ENCODE data around the gene CAMK2D. TPM values are rescaled to one million over a fixed set of nuclear protein-coding genes. Genes with fewer than 3 reads are reported as not detected.

Gene CAMK2D
- total RNA-seq, 1 donor from 2014 or later: 40.2 TPM

DNA sequence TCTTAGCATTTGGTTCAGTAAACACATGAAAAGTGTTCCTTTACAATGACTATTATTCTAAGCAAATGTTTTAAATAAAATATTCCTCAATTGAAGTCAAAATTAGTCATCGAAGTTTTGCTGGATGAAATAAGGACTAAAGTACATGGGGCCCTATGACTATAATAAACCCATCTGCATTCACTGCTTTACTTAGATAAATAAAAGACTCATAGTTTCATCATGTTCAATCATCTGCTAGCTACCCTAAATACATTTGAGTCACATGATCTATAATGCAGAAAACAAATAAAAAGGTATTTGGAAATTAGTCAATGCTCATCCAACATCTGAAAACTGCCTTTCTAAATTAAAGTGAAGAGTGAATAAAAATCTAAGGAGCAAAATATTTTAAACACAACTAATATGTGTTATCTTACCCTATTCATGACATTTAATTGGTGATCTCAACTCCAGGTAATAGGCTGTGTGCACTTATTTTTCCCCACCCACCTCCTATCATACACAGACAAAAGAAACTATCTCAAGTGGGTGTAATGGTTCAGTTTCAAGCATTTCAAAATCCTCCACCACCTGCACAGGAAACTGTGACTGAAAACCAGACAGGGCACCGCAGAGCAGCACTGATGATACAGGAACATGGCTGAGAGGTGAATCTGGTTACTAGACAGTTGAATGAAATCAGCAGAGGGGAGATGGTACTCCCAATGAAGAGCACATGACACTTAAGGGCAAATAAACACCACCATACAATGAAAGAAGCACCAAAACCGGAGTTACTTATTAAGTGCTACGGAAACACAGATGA is 78.6 kb downstream of the CAMK2D start:
- DNase-seq (ENCODE audit: low spot score): no peak

- DNase-seq (ENCODE audit: low spot score): no peak
Observed at GRCh38 chr4:113678641-113679040, 82.9 kb downstream of the CAMK2D start.

GRCh38 chr4:113677325-113677724 is 84.2 kb downstream of the CAMK2D start:
- DNase-seq (ENCODE audit: low spot score): no peak

DNA sequence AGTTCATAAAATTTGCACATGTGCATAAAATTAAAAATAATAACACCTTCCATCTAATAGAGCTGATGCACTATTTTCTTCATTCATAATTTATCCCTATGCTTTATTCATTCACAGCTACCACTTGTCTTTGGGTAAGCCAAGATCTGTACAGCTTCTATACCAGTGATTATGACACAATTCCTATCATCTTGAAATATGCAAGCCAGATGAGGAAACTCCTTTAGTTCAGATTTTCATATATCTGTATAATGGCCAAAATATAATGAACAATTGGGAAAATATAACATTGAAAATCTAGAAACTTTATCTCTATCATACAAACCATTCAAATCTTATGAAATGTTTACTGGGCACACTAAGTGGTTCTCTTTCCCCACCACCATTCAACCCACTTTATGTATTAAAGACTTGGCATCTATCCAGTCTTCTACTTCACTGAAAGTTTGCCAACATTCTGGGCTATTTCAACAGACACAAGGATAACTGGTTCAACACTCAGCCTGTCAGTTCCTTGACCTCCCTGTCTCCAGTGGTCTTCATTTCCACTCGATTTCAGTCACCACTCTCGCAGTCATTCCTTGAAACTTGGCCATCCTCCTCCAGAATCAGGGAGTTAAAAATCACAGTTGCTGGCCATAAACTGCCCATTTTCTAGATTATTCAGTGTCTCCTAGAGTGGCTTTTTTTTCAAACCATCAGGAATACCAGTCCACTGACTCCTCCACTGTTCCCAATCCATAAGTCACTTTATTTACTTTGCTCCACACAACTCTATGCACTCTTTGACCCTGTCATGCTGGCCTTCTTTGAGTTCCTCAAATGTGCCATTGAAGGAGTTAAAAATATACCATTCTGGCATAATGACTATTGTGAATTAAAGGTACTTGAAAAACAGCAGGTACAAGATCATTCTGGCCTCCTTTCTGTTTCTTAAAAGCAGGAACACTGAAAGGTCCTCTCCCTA is 85.5 kb downstream of the CAMK2D start:
- no peak for DNase-seq (ENCODE audit: low spot score)

GRCh38 chr4:113674733-113675132 is 86.8 kb downstream of the CAMK2D start:
- DNase-seq (ENCODE audit: low spot score): no peak

GRCh38 chr4:113674251-113674650 is 87.3 kb downstream of the CAMK2D start:
- no peak for DNase-seq (ENCODE audit: low spot score)

DNA sequence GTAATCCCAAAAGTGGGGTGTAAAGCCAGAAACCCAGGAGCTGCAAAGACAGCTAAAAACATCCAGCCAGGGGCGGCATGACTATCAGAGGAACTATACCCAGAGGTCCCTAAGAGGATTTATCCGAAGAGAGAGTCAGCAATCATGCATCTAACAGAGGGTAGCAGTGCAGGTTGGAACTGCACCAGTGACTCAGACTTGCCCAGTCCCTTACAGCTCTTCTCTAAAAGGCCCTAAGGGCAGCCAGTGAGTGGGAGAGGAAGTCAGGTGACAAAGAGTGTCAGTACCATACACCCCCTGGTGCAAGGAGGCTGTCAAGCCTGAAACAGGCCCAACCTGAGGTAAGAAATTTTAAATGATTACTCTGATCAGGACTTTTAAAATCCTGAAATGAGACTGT is 88.1 kb downstream of the CAMK2D start:
- no peak for DNase-seq (ENCODE audit: low spot score)

GRCh38 chr4:113666386-113667114 is 95.0 kb downstream of the CAMK2D start:
- DNase-seq (ENCODE audit: low spot score): no peak

- no peak for DNase-seq (ENCODE audit: low spot score)
Observed at GRCh38 chr4:113665036-113665435, 96.5 kb downstream of the CAMK2D start.

DNA sequence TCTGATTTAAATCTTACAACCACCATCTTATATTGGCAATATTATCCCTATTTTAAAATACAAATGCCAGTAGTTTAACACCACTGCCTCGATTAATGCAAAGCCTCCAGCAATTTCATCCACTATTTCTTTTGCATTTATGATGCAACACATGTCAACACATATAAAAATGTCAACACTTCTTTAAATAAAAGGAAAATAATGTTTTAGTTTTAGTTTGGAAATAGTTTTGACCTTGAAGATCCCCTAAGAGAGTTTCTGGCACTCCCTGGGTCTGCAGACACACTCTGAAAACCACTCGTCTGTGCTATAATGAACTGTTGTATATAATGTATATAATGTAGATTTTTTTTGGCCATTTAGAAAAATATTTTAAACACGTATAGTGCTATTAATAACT is 99.0 kb downstream of the CAMK2D start:
- no peak for DNase-seq (ENCODE audit: low spot score)

DNA sequence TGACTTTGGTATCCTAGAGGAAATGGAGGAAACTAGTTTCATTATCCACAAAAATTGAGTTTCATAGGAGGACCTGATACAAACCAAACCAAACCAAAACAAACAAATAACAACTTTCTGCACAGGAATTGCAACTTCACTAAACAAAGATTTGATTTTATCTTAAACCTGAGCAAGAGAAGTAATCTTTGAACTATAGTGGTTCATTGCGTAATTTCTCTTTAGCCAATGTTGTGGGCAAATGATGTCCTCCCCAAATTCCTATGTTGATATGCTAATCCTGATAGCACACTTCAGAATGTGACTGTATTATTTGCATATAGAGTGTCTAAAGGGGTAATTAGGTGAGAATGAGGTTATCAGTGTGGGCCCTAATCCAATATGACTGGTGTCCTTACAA is 102.4 kb downstream of the CAMK2D start:
- no peak for DNase-seq (ENCODE audit: low spot score)

GRCh38 chr4:113657586-113658233 is 103.8 kb downstream of the CAMK2D start:
- DNase-seq (ENCODE audit: low spot score): no peak

DNA sequence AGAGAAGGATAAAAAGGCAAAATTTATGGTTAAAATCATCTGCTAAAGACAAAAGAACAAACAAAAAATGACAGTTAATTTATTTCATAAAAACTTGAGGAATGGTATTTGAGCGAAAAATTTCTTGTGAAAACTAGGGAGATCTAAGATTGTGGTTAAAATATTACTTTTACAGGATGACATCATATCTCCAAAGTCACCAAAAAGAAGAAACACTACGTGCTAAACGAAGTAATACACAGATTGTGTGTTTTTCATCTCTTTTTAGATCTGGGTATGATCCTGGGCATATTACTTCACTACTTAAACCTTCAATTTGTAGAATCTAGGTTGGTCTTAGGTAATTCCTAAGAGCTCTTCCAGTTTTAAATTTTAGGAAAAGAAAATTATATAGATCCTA is 107.7 kb downstream of the CAMK2D start:
- no peak for DNase-seq (ENCODE audit: low spot score)

- no peak for DNase-seq (ENCODE audit: low spot score)
Observed at GRCh38 chr4:113646442-113646822, 115.1 kb downstream of the CAMK2D start.

DNA sequence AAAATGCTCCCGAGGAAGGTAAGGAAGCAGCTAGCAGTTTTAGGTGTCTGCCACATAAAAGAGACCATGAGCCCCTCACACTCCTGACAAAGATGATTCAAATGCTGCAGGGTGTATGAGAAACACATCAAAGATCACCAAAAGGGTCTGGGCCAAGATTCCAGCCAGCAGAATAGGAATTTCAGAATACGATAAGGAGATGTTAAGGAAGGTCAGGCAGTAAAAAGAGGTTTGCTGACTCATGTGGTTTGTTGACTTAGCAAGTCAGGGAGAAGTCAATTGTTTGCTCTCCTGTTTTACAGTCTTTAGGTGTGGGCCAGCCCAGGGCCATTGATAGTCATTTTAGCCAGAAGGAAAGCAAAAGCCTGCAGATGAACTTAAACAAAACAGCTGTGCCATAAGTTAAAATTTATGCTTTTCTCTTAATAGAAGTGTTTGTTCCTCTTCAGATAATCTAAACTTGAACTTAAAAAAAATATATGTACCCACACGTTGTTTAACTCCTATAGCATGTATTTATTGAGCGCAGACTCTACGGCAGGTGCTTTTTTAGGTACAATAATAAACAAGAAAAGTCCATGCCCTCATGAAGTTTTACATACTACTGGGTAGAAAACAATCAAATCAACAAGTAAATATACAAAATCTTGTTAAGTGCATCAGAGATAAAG is 115.6 kb downstream of the CAMK2D start:
- peak; percentile 46 for DNase-seq (ENCODE audit: low spot score)

- no peak for DNase-seq (ENCODE audit: low spot score)
Observed at GRCh38 chr4:113645288-113645687, 116.2 kb downstream of the CAMK2D start.

DNA sequence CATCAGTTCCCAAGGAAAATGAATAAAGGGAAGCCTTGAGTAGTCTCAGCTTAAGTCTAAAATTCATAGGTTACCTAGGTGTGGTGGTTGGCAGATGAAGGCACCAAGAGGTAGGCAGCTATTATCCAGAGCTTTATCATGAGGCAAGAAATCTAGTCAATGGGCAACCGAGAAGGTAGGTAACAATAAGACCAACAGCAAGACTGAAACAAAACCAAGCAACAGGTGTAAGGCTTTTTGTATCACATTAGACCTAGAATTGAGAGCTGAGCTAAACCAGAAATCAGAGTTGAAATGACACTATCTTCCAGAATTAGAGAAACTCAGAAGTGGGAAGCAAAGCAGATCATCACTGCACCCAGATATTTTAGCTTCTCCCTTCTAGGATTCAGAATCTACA is 117.1 kb downstream of the CAMK2D start:
- no peak for DNase-seq (ENCODE audit: low spot score)

DNA sequence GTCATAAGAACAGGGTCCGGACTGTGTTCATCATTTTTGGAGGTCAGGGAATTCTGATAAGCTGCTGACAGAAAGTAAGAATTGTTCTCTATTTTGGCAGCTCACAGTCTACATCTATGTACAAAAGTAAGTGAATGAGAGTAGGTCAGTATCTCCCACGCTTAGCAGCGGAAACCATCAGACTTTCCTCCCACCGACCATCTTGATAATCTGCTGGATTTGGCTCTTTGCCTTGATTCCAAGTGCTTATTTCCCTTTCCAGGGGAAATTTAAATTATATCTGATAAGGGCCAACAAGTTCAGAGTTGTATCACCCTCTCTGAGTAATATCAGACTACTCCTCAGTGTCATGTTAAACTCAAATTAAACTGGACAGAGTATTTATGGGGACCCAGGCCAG is 118.0 kb downstream of the CAMK2D start:
- no peak for DNase-seq (ENCODE audit: low spot score)

GRCh38 chr4:113641025-113641431 is 120.5 kb downstream of the CAMK2D start:
- no peak for DNase-seq (ENCODE audit: low spot score)

DNA sequence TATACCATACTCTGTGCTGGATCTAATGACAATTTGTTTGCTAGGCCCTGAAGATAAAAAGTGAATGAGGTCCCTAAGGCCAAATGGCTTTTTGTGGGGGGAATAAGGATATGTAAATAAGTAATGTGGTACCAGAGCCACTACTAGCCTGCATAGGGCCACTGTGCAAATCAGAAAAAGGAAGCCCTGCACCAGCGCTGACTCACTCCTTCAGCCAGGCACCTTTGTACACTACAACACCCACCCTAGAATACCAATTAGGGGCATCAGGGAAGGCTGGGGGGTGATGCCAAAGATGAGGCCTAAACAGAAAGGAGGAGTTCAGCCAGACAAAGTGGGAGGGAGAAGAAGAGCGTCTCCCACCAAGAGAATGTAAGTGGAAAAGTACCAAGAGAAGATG is 122.2 kb downstream of the CAMK2D start:
- no peak for DNase-seq (ENCODE audit: low spot score)

- DNase-seq (ENCODE audit: low spot score): no peak
Observed at GRCh38 chr4:113638562-113638832, 123.0 kb downstream of the CAMK2D start.

Measured in ureter (tissue), 1 donor.